ENCODE data around the gene STAT5A. TPM values are rescaled to one million over a fixed set of nuclear protein-coding genes. Genes with fewer than 3 reads are reported as not detected.
A peak's percentile ranks its signal among the peaks of the same experiment; 100 is the strongest.

The STAT5A gene
- total RNA-seq, 1 experiment from 2014 or later, result 6.6 TPM

DNA sequence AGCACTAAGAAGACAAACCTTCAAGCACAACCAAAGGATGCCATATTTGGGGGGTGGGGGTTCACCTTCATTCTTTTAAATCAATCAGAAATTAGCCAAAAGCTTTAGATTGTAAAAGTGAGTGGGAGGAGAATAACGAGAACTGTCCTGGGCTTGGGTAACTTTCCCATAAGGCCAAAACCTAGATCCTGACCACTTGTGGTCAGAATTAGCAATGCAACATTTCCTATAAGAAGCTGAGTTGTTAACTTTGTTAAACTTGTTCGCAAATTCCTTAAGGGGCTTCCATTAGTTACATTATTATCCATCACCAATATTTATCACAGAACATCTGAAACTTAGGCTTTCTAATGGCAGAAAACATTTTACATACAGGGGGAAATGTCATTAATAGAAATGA is 37.2 kb upstream of the STAT5A start (continued):
- TF ChIP-seq ZNF425 (CRISPR knock-in tag; conservative IDR thresholded peaks at IDR 0.05) (no peak), CBFB (CRISPR knock-in tag; IDR thresholded peaks at IDR 0.05; ENCODE audit: low read depth) (no peak)

GRCh38 chr17:42252597-42253550 is 35.4 kb upstream of the STAT5A start:
- Mint-ChIP-seq H3K36me3 (no peaks in the 10 kb centered on the region), H3K27me3 (ENCODE audit: low read depth) (no peaks in the 10 kb centered on the region), H3K27ac (0 out of 2 replicates have a peak overlapping the region, but pooled peaks have one; percentile 4), H3K4me3 (no peak overlapping the region), H3K9me3 (no peaks in the 10 kb centered on the region), H3K4me1 (peaks cover 33% of the 10 kb centered on the region)
- DNase-seq (ENCODE audit: low spot score), result no peak
- TF ChIP-seq, protein P1, sequence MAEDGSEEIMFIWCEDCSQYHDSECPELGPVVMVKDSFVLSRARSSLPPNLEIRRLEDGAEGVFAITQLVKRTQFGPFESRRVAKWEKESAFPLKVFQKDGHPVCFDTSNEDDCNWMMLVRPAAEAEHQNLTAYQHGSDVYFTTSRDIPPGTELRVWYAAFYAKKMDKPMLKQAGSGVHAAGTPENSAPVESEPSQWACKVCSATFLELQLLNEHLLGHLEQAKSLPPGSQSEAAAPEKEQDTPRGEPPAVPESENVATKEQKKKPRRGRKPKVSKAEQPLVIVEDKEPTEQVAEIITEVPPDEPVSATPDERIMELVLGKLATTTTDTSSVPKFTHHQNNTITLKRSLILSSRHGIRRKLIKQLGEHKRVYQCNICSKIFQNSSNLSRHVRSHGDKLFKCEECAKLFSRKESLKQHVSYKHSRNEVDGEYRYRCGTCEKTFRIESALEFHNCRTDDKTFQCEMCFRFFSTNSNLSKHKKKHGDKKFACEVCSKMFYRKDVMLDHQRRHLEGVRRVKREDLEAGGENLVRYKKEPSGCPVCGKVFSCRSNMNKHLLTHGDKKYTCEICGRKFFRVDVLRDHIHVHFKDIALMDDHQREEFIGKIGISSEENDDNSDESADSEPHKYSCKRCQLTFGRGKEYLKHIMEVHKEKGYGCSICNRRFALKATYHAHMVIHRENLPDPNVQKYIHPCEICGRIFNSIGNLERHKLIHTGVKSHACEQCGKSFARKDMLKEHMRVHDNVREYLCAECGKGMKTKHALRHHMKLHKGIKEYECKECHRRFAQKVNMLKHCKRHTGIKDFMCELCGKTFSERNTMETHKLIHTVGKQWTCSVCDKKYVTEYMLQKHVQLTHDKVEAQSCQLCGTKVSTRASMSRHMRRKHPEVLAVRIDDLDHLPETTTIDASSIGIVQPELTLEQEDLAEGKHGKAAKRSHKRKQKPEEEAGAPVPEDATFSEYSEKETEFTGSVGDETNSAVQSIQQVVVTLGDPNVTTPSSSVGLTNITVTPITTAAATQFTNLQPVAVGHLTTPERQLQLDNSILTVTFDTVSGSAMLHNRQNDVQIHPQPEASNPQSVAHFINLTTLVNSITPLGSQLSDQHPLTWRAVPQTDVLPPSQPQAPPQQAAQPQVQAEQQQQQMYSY (CRISPR knock-in tag; IDR thresholded peaks at IDR 0.05), result no peak
- TF ChIP-seq JUN (CRISPR knock-in tag; IDR thresholded peaks at IDR 0.05) (no peak), ZNF425 (CRISPR knock-in tag; conservative IDR thresholded peaks at IDR 0.05) (no peak), ATF2 (CRISPR knock-in tag; IDR thresholded peaks at IDR 0.05; ENCODE audit: borderline replicate concordance, low read depth) (no peak), ZNF416 (CRISPR knock-in tag; IDR thresholded peaks at IDR 0.05) (no peak), NFATC4 (CRISPR knock-in tag; IDR thresholded peaks at IDR 0.05) (no peak), ZNF281 (CRISPR knock-in tag; IDR thresholded peaks at IDR 0.05) (no peak), IRF1 (CRISPR knock-in tag; IDR thresholded peaks at IDR 0.05) (no peak), ZNF317 (CRISPR knock-in tag; IDR thresholded peaks at IDR 0.05; ENCODE audit: borderline replicate concordance, low read depth) (no peak)
- TF ChIP-seq, protein P2, sequence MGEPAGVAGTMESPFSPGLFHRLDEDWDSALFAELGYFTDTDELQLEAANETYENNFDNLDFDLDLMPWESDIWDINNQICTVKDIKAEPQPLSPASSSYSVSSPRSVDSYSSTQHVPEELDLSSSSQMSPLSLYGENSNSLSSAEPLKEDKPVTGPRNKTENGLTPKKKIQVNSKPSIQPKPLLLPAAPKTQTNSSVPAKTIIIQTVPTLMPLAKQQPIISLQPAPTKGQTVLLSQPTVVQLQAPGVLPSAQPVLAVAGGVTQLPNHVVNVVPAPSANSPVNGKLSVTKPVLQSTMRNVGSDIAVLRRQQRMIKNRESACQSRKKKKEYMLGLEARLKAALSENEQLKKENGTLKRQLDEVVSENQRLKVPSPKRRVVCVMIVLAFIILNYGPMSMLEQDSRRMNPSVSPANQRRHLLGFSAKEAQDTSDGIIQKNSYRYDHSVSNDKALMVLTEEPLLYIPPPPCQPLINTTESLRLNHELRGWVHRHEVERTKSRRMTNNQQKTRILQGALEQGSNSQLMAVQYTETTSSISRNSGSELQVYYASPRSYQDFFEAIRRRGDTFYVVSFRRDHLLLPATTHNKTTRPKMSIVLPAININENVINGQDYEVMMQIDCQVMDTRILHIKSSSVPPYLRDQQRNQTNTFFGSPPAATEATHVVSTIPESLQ (CRISPR knock-in tag; IDR thresholded peaks at IDR 0.05), result no peak
- TF ChIP-seq, protein P3, sequence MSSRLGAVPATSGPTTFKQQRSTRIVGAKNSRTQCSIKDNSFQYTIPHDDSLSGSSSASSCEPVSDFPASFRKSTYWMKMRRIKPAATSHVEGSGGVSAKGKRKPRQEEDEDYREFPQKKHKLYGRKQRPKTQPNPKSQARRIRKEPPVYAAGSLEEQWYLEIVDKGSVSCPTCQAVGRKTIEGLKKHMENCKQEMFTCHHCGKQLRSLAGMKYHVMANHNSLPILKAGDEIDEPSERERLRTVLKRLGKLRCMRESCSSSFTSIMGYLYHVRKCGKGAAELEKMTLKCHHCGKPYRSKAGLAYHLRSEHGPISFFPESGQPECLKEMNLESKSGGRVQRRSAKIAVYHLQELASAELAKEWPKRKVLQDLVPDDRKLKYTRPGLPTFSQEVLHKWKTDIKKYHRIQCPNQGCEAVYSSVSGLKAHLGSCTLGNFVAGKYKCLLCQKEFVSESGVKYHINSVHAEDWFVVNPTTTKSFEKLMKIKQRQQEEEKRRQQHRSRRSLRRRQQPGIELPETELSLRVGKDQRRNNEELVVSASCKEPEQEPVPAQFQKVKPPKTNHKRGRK (CRISPR knock-in tag; IDR thresholded peaks at IDR 0.05; ENCODE audit: borderline replicate concordance), result no peak
- TF ChIP-seq, protein P4, sequence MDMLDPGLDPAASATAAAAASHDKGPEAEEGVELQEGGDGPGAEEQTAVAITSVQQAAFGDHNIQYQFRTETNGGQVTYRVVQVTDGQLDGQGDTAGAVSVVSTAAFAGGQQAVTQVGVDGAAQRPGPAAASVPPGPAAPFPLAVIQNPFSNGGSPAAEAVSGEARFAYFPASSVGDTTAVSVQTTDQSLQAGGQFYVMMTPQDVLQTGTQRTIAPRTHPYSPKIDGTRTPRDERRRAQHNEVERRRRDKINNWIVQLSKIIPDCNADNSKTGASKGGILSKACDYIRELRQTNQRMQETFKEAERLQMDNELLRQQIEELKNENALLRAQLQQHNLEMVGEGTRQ (CRISPR knock-in tag; IDR thresholded peaks at IDR 0.05), result no peak
- no peak for ATAC-seq
- POLR2A ChIA-PET, result no interaction called here
- CTCF ChIA-PET, result interaction anchor here (0.7 to 1.3 kb wide), 3 partner anchors 18 to 69 kb away, joined by 3 to 4 read pairs (median 3); no protein-coding TSS in a partner anchor

Data from WTC11 (cell line).